GM12892 (cell line): ENCODE data around the gene KIF7.

ENCODE experiments used
- POLR2A ChIP-seq: IDR thresholded peaks from 2 replicates; pipeline ENCODE4 v1.6.1; 2011; ENCODE audit warnings: low read depth, low read length, control low read depth
- POLR2AphosphoS5 ChIP-seq: IDR thresholded peaks from 2 replicates; pipeline ENCODE4 v1.6.1; 2011; ENCODE audit warnings: low read depth, low read length, control low read depth

DNA sequence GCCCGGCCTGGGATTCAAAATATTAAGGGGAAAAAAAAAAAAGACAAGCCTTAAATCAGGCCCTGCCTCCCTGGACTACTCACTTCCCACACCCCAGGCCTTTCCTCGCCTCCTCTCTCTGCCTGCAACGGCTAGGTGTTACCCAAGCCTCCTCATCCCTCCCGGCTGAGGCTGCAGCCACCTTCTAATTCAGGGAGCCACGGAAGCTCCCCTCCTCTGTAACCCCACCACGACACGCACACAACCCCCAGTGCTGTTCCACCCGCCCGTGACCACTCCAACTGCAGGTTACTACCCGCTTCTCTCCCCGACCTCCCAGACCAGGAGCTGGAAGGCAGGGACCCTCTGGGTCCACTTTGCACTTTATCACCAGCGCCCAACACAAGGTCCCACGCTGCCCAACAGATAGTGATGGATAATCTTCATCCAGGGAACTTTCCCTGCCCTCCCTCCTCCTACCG, 936 bp downstream of the KIF7 start:
- no peak for TF ChIP-seq POLR2A
- no peak for TF ChIP-seq POLR2AphosphoS5
